GM10248 (cell line): ENCODE results near the gene FCHO1.

Source experiments
- CTCF ChIA-PET: fragments of 300-600 bp; sonication (Branson Sonifier 250); formaldehyde crosslinking; extraction: SDS; loops from one replicate; lab custom pipeline; 2021; ENCODE audit warnings: antibody characterized with exemption; lab: Yijun Ruan, JAX
- POLR2A ChIA-PET: fragments of 350-650 bp; sonication (Branson Sonifier 250); formaldehyde crosslinking; extraction: SDS; loops from one replicate; lab custom pipeline; 2020; ENCODE audit warnings: antibody characterized with exemption; lab: Yijun Ruan, JAX
- DNase-seq: peaks from one replicate; pipeline ENCODE4 v3.0.0; 2012; ENCODE audit errors: extremely low spot score
- TF ChIP-seq, protein P1 (sequence below): IDR thresholded peaks from 2 replicates; pipeline ENCODE4 v1.5.1; 2012; ENCODE audit warnings: mild to moderate bottlenecking, low read depth; ENCODE audit errors: extremely low read depth, missing control alignments, control extremely low read depth

FCHO1 gene

GRCh38 chr19:17734146-17734545 lies 17.1 kb upstream of the FCHO1 start:
- DNase-seq, result no peak
- ChIA-PET CTCF (interaction anchor here (0.9 to 2.2 kb wide), 6 partner anchors 9 to 41 kb away, joined by 3 to 6 read pairs (median 4); partner anchors contain the start of gene MAP1S), POLR2A (no interaction called here)
- TF ChIP-seq, protein P1, sequence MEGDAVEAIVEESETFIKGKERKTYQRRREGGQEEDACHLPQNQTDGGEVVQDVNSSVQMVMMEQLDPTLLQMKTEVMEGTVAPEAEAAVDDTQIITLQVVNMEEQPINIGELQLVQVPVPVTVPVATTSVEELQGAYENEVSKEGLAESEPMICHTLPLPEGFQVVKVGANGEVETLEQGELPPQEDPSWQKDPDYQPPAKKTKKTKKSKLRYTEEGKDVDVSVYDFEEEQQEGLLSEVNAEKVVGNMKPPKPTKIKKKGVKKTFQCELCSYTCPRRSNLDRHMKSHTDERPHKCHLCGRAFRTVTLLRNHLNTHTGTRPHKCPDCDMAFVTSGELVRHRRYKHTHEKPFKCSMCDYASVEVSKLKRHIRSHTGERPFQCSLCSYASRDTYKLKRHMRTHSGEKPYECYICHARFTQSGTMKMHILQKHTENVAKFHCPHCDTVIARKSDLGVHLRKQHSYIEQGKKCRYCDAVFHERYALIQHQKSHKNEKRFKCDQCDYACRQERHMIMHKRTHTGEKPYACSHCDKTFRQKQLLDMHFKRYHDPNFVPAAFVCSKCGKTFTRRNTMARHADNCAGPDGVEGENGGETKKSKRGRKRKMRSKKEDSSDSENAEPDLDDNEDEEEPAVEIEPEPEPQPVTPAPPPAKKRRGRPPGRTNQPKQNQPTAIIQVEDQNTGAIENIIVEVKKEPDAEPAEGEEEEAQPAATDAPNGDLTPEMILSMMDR, result no peak

- TF ChIP-seq, protein P1, result no peak
- ChIA-PET POLR2A (no interaction called here), CTCF (interaction anchor here (0.6 to 1.7 kb wide), 3 partner anchors 31 to 238 kb away, joined by 3 to 4 read pairs (median 4); no protein-coding TSS in a partner anchor)
- DNase-seq, result no peak
Measured at GRCh38 chr19:17735410-17735809, 15.9 kb upstream of the FCHO1 start.

GRCh38 chr19:17737690-17738153 lies 13.6 kb upstream of the FCHO1 start:
- TF ChIP-seq, protein P1, result no peak
- DNase-seq, result no peak
- ChIA-PET POLR2A (interaction anchor here (0.6 to 0.7 kb wide), 2 partner anchors 18 to 27 kb away, joined by 3 to 4 read pairs; no protein-coding TSS in a partner anchor), CTCF (interaction anchor here (1.0 to 1.8 kb wide), 3 partner anchors 16 to 47 kb away, joined by 3 to 9 read pairs (median 6); no protein-coding TSS in a partner anchor)

- TF ChIP-seq, protein P1, result no peak
- POLR2A ChIA-PET, result interaction anchor here (0.6 kb wide), 2 partner anchors 19 to 226 kb away, joined by 3 to 6 read pairs; no protein-coding TSS in a partner anchor
- CTCF ChIA-PET, result interaction anchor here (0.7 to 5.0 kb wide), 6 partner anchors 14 to 56 kb away, joined by 3 to 31 read pairs (median 8); partner anchors contain the start of gene B3GNT3
- peak; percentile 78 for DNase-seq
Measured at GRCh38 chr19:17739121-17739875, 12.0 kb upstream of the FCHO1 start.

- DNase-seq, result no peak
- TF ChIP-seq, protein P1, result no peak
- ChIA-PET POLR2A (no interaction called here), CTCF (interaction anchor here (0.9 to 5.0 kb wide), 8 partner anchors 9 to 43 kb away, joined by 3 to 31 read pairs (median 7); partner anchors contain the start of gene FCHO1)
Measured at GRCh38 chr19:17741456-17741855, 9.8 kb upstream of the FCHO1 start.

GRCh38 chr19:17743874-17744580 lies 7.2 kb upstream of the FCHO1 start:
- TF ChIP-seq, protein P1, result no peak
- no peak for DNase-seq
- CTCF ChIA-PET, result interaction anchor here (1.1 to 5.0 kb wide), 5 partner anchors 11 to 32 kb away, joined by 3 to 31 read pairs (median 4); partner anchors contain the start of gene MAP1S
- POLR2A ChIA-PET, result no interaction called here
